Vagina (tissue), 2 donors: Measurements from ENCODE around the gene CAMKMT.

Source experiments
- CTCF ChIP-seq, 3 experiments: fragments of 450-650 bp in 2 of 3; fragments of 200-600 bp in 1 of 3; sonication (generic) in 1 of 3; IDR thresholded peaks; one replicate each; pipeline ENCODE4 v1.5.1; 2017 to 2019; ENCODE audit warnings: antibody characterized with exemption in 3 of 3, mild to moderate bottlenecking in 2 of 3, moderate library complexity in 2 of 3
- POLR2A ChIP-seq, 2 donors: fragments of 450-650 bp; IDR thresholded peaks; one replicate each; pipeline ENCODE4 v1.6.1; 2017; ENCODE audit warnings: antibody characterized with exemption in 2 of 2, mild to moderate bottlenecking in 2 of 2, moderate library complexity in 2 of 2
- POLR2AphosphoS5 ChIP-seq, 2 donors: sonication (generic); formaldehyde crosslinking; IDR thresholded peaks; one replicate each; pipeline ENCODE4 v1.9.0; 2017; ENCODE audit warnings: antibody characterized with exemption in 2 of 2, mild to moderate bottlenecking in 2 of 2, low read depth in 1 of 2; ENCODE audit not compliant: insufficient read depth in 1 of 2

DNA sequence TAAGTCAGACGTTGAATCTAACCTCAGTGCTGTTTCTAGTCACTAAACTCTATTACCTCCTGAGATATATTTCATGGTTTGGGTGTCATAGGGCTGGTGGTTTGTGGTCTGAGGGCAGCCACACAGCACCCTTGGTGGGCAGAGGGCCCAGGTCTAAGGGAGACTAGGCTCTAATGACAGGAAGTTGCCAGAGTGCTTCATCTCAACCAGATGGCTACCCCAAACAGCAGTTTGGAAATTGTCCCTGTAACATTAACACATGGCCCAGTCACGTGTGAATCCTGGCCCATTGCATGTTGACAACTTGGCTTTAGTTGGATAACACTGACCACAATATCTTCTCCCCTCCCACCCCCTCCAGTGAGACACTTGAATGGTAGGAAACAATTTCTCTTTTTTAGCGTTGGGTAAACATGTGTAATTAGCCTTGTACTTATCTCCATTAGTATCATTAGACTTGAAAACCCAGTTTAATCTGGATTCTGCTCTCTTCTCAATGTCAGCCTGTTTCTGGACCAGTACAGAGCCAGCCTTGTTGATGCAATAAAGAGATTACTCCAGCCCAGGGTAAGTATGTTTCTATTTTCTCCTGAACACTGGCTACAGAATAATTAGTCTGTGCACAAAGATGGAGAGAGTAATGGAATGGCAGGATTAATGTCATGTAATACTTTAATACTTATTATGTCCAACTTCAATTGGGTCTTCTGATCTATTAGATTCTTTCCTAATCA is 392.0 kb downstream of the CAMKMT start:
- TF ChIP-seq CTCF (IDR thresholded peaks at IDR 0.05) (no peak), POLR2AphosphoS5 (IDR thresholded peaks at IDR 0.05; ENCODE audit: insufficient read depth in 1 of 2, low read depth in 1 of 2) (no peak), POLR2A (IDR thresholded peaks at IDR 0.05) (no peak)
